GM19463 (cell line): ENCODE measurements around the gene ERBB4.

Source experiments
- ATAC-seq: cut with Tn5 transposase; IDR thresholded peaks from one replicate; pipeline ENCODE4 v1.9.1; 2021; ENCODE audit warnings: mild to moderate bottlenecking, moderate library complexity; ENCODE audit not compliant: unreplicated experiment

Gene ERBB4

GRCh38 chr2:211449819-211450218 lies 1088.8 kb downstream of the ERBB4 start:
- no peak for ATAC-seq

- no peak for ATAC-seq
These were observed 1091.1 kb downstream of the ERBB4 start for GRCh38 chr2:211447548-211447947.

GRCh38 chr2:211440107-211440506 lies 1098.5 kb downstream of the ERBB4 start:
- ATAC-seq: no peak

GRCh38 chr2:211439011-211439410 lies 1099.6 kb downstream of the ERBB4 start:
- ATAC-seq: no peak

- no peak for ATAC-seq
These were observed 1101.2 kb downstream of the ERBB4 start for GRCh38 chr2:211437396-211437795.

DNA sequence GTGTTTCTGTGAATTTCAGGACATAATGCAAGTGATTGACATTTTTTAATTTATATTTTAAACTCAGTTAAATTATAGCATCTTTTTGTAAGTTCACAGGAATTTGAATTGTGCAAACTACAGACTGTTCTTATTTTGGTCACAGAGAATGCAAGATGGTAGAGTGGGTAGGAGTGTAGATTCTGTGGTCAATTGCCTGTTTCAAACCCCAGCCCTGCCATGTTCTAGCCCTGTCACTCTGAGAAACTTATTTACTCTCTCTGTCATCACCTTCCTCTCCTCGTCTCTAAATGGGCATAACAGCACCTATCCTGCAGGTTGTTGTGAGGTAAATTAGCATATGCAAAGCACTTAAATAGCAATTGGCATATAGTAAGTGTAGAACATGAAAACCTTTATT lies 1102.4 kb downstream of the ERBB4 start:
- no peak for ATAC-seq

- no peak for ATAC-seq
These were observed 1103.3 kb downstream of the ERBB4 start for GRCh38 chr2:211435331-211435730.

- no peak for ATAC-seq
These were observed 1103.8 kb downstream of the ERBB4 start for GRCh38 chr2:211434773-211435172.

- ATAC-seq: no peak
These were observed 1109.2 kb downstream of the ERBB4 start for GRCh38 chr2:211429256-211429920.

GRCh38 chr2:211426240-211426639 lies 1112.4 kb downstream of the ERBB4 start:
- no peak for ATAC-seq

- ATAC-seq: no peak
These were observed 1115.6 kb downstream of the ERBB4 start for GRCh38 chr2:211423018-211423417.

DNA sequence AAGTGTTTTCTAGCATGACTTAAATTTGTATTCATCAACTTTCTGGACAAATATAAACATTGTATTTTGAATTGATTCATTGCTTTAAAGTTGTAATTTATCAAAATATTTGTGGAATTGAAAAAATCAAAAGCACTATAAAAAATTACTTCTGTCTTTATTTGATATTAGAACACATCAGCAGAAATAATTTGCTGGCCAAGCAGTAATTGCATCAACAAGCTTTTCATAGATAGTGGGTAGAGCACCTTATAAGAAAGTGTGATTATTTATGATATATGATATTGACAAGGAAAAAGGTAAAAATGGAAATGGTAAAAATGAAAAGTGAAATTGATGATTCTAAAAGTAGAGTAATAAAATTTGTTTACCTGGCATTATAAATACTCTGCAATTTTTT lies 1121.1 kb downstream of the ERBB4 start:
- ATAC-seq: no peak

GRCh38 chr2:211416373-211416772 lies 1122.2 kb downstream of the ERBB4 start:
- ATAC-seq: no peak

- ATAC-seq: no peak
These were observed 1124.9 kb downstream of the ERBB4 start for GRCh38 chr2:211413746-211414145.

DNA sequence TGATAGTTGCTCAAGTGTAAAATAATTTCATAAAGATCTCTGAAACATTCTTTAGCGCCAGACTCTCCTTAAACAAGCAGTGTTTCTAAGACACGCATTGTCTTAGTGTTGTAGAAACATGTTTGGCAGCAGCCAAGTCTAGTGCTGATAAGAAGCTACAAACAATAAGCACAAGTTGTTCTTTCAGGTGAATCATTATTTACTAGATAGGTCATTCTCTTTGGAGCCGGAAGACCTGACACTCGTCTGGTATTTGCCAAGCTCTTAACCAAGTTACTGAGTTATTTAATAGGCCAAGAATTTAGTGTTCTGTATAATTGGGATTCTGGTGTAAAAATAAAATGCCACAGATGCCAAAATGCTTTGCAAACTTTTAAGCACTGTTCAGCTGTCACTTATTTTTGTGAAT lies 1130.1 kb downstream of the ERBB4 start:
- no peak for ATAC-seq

DNA sequence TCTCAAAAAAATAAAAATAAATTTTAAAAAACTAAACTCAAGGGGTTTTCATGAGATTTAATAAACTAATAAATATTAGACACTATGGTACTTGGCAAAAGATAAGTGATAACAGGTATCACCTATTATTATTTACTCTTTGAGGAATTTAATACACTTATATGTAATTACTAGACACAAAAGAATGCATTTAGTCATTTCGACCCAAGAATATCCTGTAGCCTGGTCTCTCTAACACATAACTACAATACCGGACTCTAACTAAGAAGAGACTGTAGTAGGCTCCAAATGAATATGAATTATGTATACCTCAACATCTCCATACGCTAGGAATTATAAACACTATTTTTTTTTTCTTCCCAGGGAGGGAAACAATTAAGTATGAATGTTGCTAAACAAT lies 1131.5 kb downstream of the ERBB4 start:
- ATAC-seq: no peak

- no peak for ATAC-seq
These were observed 1133.6 kb downstream of the ERBB4 start for GRCh38 chr2:211405036-211405435.

DNA sequence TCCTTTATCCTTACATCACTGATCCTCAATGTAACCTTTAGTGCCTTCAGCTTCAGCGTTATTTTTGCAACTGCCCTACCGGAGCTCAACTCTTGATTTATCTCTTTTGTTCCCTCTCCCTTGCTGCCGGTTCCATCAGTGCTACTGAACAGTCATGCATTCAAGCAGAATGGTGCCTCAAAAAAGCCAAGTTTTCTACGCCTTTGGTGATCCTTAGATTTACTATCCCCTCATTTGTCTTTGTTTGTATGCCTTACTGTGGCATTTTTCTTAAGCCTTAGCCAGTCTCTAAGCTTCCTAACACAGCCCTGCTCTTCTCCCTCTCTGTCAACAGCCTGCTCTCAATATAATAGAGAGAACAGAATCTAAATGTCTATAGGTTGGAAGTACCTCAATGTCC lies 1134.5 kb downstream of the ERBB4 start:
- ATAC-seq: no peak

GRCh38 chr2:211401328-211401727 lies 1137.3 kb downstream of the ERBB4 start:
- no peak for ATAC-seq

DNA sequence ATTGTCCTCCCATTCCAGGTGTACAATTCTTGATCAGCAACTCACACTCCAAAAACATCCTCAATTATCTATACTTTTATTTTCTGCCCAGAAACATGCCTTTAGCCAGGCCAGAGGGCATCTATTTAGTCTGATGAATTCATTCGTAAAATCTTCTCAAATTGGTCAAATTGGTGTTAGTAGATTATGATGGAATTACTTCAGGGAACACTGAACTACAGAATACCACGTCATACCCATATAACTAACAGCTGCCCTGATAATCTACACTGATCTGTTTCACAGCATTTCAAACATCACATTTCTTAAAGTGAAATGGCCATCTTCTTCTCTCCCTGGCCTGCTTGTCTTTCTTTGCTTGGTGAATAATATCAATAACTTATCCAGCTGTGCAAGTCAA lies 1140.8 kb downstream of the ERBB4 start:
- ATAC-seq: no peak

DNA sequence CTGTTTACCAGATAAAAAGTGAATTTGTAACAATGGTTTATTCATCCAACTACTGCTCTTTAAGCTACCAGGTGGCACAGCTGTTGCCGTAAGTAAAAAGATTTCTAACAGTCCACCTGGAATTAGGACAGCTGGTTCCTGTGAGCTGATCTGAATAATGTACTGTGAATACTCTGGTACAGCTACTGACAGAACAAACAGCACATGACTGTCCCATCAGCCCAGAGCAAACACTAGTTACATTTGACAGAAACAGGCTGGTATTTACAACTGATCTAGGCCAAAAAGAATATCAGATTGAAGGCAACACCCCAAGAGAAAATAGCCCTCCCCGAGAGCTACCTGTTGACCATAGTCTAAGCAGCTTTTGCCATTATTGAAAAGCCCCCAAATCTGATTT lies 1141.8 kb downstream of the ERBB4 start:
- ATAC-seq: no peak

- ATAC-seq: no peak
These were observed 1147.4 kb downstream of the ERBB4 start for GRCh38 chr2:211391189-211391567.

DNA sequence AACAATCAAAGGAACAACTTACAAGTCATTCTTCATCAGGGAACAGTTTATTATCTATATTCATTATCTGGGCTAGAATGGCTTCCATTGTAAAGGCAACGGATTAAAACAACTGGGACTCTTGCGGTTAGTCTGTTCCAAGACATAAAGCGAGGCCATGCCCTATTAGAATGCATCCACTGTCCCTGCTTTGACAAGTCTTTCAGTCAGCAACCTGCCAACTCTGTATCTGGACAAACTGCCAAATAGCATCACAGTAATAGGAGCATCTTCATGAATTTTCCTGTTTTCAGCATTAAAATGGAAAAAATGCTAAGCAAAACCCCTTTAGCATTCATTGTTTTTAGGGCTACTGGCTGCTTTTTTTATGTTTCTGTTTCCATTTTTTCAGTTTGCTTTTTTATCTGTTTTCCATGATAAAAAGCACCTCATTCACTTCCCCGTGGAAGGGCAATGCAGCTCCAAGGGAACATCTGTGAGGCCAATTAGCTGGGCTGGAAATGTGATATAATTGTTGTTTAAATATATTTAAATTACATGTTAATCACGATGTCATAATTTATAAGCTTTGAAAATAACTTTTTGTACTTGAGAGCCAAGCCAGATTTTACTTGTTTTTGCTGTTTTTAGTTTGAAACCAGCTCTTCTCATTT lies 1147.9 kb downstream of the ERBB4 start:
- ATAC-seq: no peak
